Measurements from ENCODE around the gene LTB.

LTB gene

GRCh38 chr6:31582230-31582643 is at the start of gene LTB:
Gene LTB (minus strand): TSS chr6:31582424. CDS start chr6:31582417, 7 bp downstream.
- H3K9me3 Mint-ChIP-seq = no peaks in the 10 kb centered on the region
- no peaks in the 10 kb centered on the region for H3K27me3 Mint-ChIP-seq
- H3K36me3 Mint-ChIP-seq = peaks cover 16% of the 10 kb centered on the region
- ATAC-seq (ENCODE audit: low read depth) (peak; percentile 62), DNase-seq (ENCODE audit: low spot score in 2 of 2) (peak; percentile 50 to 53)
- peaks cover 41% of the 10 kb centered on the region for H3K4me1 Mint-ChIP-seq
- H3K4me3 Mint-ChIP-seq = peak within 1 kb of the TSS; percentile 97
- peak within 1 kb of the TSS; percentile 94 for H3K27ac Mint-ChIP-seq

DNA sequence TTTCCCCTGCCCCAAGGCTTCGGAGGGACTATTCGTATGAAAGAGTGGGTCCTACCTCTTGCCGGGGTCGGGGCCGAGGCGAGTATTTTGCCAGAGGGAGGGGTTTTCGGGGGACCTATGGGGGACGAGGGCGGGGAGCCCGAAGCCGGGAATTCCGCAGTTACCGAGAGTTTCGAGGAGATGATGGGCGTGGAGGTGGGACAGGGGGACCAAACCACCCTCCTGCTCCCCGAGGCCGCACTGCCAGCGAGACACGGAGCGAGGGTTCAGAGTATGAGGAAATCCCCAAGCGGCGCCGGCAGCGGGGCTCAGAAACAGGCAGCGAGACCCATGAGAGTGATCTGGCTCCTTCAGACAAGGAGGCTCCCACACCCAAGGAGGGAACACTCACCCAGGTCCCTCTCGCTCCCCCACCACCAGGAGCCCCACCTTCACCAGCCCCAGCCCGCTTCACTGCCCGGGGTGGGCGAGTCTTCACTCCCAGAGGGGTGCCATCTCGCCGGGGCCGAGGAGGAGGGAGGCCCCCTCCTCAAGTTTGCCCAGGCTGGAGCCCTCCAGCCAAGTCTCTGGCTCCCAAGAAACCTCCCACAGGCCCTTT is 49.6 kb upstream of the LTB start:
- H3K27me3 Mint-ChIP-seq = no peaks in the 10 kb centered on the region
- DNase-seq (ENCODE audit: low spot score in 2 of 2) = no peak
- no peak overlapping the region for H3K4me3 Mint-ChIP-seq
- no peak overlapping the region for H3K27ac Mint-ChIP-seq
- H3K9me3 Mint-ChIP-seq = no peaks in the 10 kb centered on the region
- H3K36me3 Mint-ChIP-seq = peaks cover 46% of the 10 kb centered on the region
- peaks cover 6% of the 10 kb centered on the region for H3K4me1 Mint-ChIP-seq
- no peak for ATAC-seq (ENCODE audit: low read depth)

DNA sequence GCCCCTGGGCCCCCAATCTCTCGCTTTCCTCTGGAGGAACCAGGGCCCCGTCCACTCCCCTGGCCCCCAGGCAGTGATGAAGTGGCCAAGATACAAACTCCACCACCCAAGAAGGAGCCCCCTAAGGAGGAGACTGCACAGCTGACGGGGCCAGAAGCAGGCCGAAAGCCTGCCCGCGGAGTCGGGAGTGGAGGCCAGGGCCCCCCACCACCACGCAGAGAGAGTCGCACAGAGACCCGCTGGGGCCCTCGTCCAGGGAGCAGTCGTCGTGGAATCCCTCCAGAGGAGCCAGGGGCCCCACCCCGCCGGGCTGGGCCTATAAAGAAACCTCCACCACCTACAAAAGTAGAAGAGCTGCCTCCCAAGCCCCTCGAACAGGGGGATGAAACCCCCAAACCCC is 49.0 kb upstream of the LTB start:
- Mint-ChIP-seq H3K27ac (peak overlapping the region; percentile 7), H3K4me3 (no peak overlapping the region), H3K27me3 (no peaks in the 10 kb centered on the region), H3K36me3 (peaks cover 47% of the 10 kb centered on the region), H3K9me3 (no peaks in the 10 kb centered on the region), H3K4me1 (peaks cover 6% of the 10 kb centered on the region)
- DNase-seq (ENCODE audit: low spot score in 2 of 2) (no peak), ATAC-seq (ENCODE audit: low read depth) (no peak)

GRCh38 chr6:31630177-31630934 is 48.1 kb upstream of the LTB start:
- no peak overlapping the region for H3K4me3 Mint-ChIP-seq
- peaks cover 48% of the 10 kb centered on the region for H3K36me3 Mint-ChIP-seq

DNA sequence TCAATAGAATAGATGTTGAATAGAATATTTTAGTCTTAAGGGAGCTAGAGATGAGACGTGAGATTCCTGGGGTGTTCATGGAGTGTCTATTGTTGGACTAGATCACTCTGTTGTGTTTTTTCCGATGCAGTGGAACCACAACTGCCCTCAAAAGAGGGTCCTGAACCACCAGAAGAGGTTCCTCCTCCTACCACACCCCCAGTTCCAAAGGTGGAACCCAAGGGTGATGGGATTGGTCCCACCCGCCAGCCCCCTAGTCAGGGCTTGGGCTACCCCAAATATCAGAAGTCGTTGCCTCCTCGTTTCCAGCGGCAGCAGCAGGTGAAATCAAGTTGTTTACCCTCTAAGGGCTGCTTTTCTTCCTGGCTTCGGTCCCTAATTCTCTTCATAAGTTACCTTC is 46.8 kb upstream of the LTB start:
- no peak for DNase-seq (ENCODE audit: low spot score in 2 of 2)
- H3K36me3 Mint-ChIP-seq = peaks cover 48% of the 10 kb centered on the region
- ATAC-seq (ENCODE audit: low read depth) = no peak
- H3K4me3 Mint-ChIP-seq = no peak overlapping the region
- H3K9me3 Mint-ChIP-seq = no peaks in the 10 kb centered on the region
- H3K4me1 Mint-ChIP-seq = peaks cover 5% of the 10 kb centered on the region
- no peak overlapping the region for H3K27ac Mint-ChIP-seq
- no peaks in the 10 kb centered on the region for H3K27me3 Mint-ChIP-seq

More at GRCh38 chr6:31630177-31630934, 48.1 kb upstream of the LTB start:
- DNase-seq (ENCODE audit: low spot score in 2 of 2) (no peak), ATAC-seq (ENCODE audit: low read depth) (no peak)
- no peaks in the 10 kb centered on the region for H3K27me3 Mint-ChIP-seq
- H3K4me1 Mint-ChIP-seq = peaks cover 6% of the 10 kb centered on the region
- H3K9me3 Mint-ChIP-seq = no peaks in the 10 kb centered on the region
- H3K27ac Mint-ChIP-seq = peak overlapping the region; percentile 7

- ATAC-seq (ENCODE audit: low read depth) = no peak
- Mint-ChIP-seq H3K9me3 (no peaks in the 10 kb centered on the region), H3K27me3 (no peaks in the 10 kb centered on the region), H3K4me1 (peaks cover 4% of the 10 kb centered on the region), H3K4me3 (no peak overlapping the region), H3K36me3 (peaks cover 47% of the 10 kb centered on the region), H3K27ac (no peak overlapping the region)
- DNase-seq (ENCODE audit: low spot score in 2 of 2) = no peak
These were observed 45.6 kb upstream of the LTB start for GRCh38 chr6:31627690-31628287.

DNA sequence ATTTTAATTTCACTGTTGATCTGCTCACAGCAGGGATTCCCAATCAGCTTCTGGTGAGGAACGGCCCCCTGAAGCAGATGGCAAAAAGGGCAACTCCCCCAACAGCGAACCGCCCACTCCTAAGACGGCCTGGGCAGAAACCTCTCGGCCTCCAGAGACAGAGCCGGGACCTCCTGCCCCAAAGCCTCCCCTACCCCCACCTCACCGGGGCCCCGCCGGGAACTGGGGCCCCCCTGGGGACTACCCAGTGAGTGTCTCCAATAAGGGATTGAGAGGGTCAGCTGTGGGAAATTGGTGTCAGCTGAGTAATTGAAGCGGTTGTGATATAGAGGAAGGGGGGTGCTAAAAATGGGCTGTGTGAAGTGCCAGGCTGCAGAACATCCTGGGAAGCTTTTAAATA is 44.7 kb upstream of the LTB start:
- DNase-seq (ENCODE audit: low spot score in 2 of 2) = no peak
- peaks cover 11% of the 10 kb centered on the region for H3K4me1 Mint-ChIP-seq
- ATAC-seq (ENCODE audit: low read depth) = no peak
- H3K4me3 Mint-ChIP-seq = no peak overlapping the region
- peaks cover 45% of the 10 kb centered on the region for H3K36me3 Mint-ChIP-seq
- no peaks in the 10 kb centered on the region for H3K27me3 Mint-ChIP-seq
- no peak overlapping the region for H3K27ac Mint-ChIP-seq
- no peaks in the 10 kb centered on the region for H3K9me3 Mint-ChIP-seq

DNA sequence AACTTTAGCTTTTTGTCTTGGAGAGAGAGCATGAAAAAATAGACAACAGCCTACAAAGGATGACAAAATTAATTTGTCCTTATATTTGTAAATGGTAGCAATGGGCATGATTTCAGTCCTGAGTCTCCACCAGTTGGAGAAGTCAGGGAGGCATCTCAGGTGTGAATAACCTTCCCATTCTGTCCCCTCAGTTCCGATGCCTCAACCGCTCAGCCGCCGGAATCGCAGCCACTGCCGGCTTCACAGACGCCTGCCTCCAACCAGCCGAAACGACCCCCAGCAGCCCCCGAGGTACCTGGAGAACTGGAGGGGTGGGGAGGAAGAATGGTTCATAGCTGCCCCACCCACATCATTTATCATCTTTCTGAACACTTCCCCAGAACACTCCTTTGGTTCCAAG is 41.8 kb upstream of the LTB start:
- DNase-seq (ENCODE audit: low spot score in 2 of 2) = no peak
- peaks cover 17% of the 10 kb centered on the region for H3K4me1 Mint-ChIP-seq
- no peak overlapping the region for H3K27ac Mint-ChIP-seq
- no peak for ATAC-seq (ENCODE audit: low read depth)
- no peaks in the 10 kb centered on the region for H3K9me3 Mint-ChIP-seq
- H3K27me3 Mint-ChIP-seq = no peaks in the 10 kb centered on the region
- H3K36me3 Mint-ChIP-seq = peaks cover 31% of the 10 kb centered on the region
- no peak overlapping the region for H3K4me3 Mint-ChIP-seq

DNA sequence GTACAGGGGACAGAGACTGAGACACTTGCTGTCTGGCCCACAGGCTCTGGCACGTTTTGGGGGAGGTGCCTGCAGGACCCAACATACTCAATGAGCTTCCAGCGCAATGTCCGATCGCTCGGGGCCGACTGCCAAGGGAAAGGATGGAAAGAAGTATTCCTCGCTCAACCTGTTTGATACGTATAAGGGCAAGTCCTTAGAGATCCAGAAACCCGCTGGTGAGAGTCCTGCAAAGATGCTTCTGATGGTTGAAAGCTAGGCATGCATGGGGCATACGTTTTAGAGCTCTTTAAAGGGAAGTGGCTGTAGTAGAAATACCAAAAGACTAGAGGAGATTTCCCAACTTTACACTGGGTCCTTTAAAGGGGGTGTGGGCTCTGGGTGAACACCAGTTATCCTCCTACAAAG is 40.5 kb upstream of the LTB start:
- ATAC-seq (ENCODE audit: low read depth) = no peak
- Mint-ChIP-seq H3K4me1 (peaks cover 16% of the 10 kb centered on the region), H3K9me3 (no peaks in the 10 kb centered on the region), H3K27me3 (no peaks in the 10 kb centered on the region), H3K27ac (peak overlapping the region; percentile 92), H3K36me3 (peaks cover 26% of the 10 kb centered on the region), H3K4me3 (no peak overlapping the region)
- no peak for DNase-seq (ENCODE audit: low spot score in 2 of 2)

- Mint-ChIP-seq H3K36me3 (peaks cover 19% of the 10 kb centered on the region), H3K27me3 (no peaks in the 10 kb centered on the region), H3K27ac (peak overlapping the region; percentile 92), H3K9me3 (no peaks in the 10 kb centered on the region), H3K4me1 (peaks cover 15% of the 10 kb centered on the region), H3K4me3 (peak overlapping the region; percentile 88)
- DNase-seq (ENCODE audit: low spot score in 2 of 2) (no peak), ATAC-seq (ENCODE audit: low read depth) (no peak)
These were observed 39.8 kb upstream of the LTB start for GRCh38 chr6:31621991-31622390.

DNA sequence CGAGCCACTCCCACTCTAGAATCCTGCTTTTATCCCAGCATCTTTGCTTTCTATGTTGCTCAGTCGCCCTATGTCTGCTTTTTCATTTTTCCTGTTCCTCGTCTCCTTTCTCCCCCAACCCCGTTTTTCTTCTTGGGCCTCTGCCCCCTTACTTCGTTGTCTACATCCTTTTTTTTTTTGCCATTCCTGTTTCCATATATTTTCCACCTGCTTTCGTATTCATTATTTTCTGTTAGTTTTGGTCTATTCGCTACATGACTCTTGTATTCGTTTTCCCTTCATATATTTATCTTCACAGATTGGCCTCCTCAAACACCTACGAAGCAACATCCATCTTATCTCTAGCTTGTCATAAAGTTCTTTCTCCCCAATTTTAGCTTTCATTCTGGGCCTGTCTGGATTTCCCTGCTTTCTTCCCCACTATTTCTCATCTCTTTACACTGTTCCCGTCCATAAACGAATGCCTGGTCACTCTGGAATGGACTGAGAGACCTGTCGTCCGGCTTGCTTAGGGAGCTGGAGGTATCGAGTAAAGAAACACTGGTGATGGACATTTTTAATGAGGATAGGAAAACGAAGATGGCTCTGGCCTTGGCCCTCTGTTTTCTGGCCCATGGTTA is 39.2 kb upstream of the LTB start:
- DNase-seq (ENCODE audit: low spot score in 2 of 2) = no peak
- H3K4me3 Mint-ChIP-seq = peak overlapping the region; percentile 88

GRCh38 chr6:31620586-31621319 is 38.5 kb upstream of the LTB start, which contains the start of gene PRRC2A:
Gene PRRC2A (plus strand): TSS chr6:31620715. CDS start chr6:31622790, 2,075 bp downstream.
- no peaks in the 10 kb centered on the region for H3K9me3 Mint-ChIP-seq
- peaks cover 22% of the 10 kb centered on the region for H3K4me1 Mint-ChIP-seq
- H3K36me3 Mint-ChIP-seq = peaks cover 11% of the 10 kb centered on the region
- ATAC-seq (ENCODE audit: low read depth) (peak; percentile 29), DNase-seq (ENCODE audit: low spot score in 2 of 2) (no peak)
- peak within 1 kb of the TSS; percentile 92 for H3K27ac Mint-ChIP-seq
- peak within 1 kb of the TSS; percentile 88 for H3K4me3 Mint-ChIP-seq
- no peaks in the 10 kb centered on the region for H3K27me3 Mint-ChIP-seq

More for the DNA sequence above, 39.2 kb upstream of the LTB start:
- Mint-ChIP-seq H3K4me1 (peaks cover 17% of the 10 kb centered on the region), H3K27me3 (no peaks in the 10 kb centered on the region), H3K36me3 (peaks cover 16% of the 10 kb centered on the region), H3K27ac (peak overlapping the region; percentile 92), H3K9me3 (no peaks in the 10 kb centered on the region)
- ATAC-seq (ENCODE audit: low read depth) = no peak

DNA sequence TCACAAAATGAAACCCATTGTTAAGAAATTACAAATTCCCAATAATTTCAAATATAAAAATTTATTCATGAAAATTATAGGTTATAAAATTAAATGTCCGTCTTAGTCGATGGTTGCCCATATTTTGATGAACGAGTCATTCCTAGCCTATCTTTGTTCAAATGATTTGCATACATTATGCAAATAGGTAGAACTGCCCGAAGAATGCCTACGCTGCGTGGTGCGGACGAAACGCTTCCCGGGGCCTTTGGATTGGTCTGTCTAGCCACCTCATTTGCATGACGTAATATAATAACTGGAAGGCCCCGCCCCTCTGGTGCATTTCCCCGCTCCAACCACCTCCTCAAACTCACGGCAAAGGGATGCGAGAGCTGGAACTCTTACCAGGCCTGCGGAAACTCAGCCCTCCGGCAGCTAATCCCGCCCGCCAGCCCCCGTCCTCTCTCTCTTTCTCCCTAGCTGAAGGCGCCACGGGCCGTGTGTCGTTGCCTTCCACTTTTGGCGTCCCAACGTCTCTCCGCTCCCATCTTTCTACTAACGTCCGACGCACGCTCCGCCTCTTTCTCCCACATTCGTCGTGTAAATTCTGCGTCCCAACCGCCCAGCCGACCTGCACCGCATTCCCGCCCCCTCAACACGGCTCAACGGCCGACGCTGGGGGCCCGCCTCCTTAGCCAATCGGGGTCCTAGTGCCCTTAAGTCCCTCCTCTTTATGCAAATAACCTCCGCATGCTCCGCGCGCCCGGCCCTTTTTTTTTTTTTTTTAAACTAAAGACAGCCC is 37.8 kb upstream of the LTB start:
- peak; percentile 79 for ATAC-seq (ENCODE audit: low read depth)
- Mint-ChIP-seq H3K36me3 (peaks cover 10% of the 10 kb centered on the region), H3K9me3 (no peaks in the 10 kb centered on the region), H3K27me3 (no peaks in the 10 kb centered on the region), H3K4me1 (peaks cover 30% of the 10 kb centered on the region), H3K27ac (peak overlapping the region; percentile 92), H3K4me3 (peak overlapping the region; percentile 88)
- peak; percentile 89 to 91 for DNase-seq (ENCODE audit: low spot score in 2 of 2)

Measured in memory B cell (primary cell).